OCI-LY1 (cell line): ENCODE data around the gene CNTNAP5.

Experiments
- CTCF ChIP-seq: fragments of 200-600 bp; sonication (generic), shearing (Covaris generic); IDR thresholded peaks from 2 replicates; pipeline ENCODE4 v1.5.1; 2017; ENCODE audit warnings: mild to moderate bottlenecking, antibody characterized with exemption, low read length, moderate library complexity, mixed read lengths
- EZH2 ChIP-seq: fragments of 200-600 bp; sonication (generic), shearing (Covaris generic); IDR thresholded peaks from 2 replicates; pipeline ENCODE4 v1.8.0; 2017; ENCODE audit warnings: borderline replicate concordance, mixed run types, mild to moderate bottlenecking, antibody characterized with exemption, low read length, moderate library complexity, mixed read lengths

- TF ChIP-seq CTCF (no peak), EZH2 (no peak)
These were observed 785.0 kb downstream of the CNTNAP5 start for GRCh38 chr2:124810132-124810531.
